WTC11 (cell line): ENCODE results near the gene RGL1. TPM values are rescaled to one million over a fixed set of nuclear protein-coding genes. Genes with fewer than 3 reads are reported as not detected.

ENCODE experiments used
- ATAC-seq: fragments of 200-7000 bp; cut with Tn5 transposase; 2 replicates; pipeline ENCODE4 v1.10.0; 2021; ENCODE audit warnings: mild to moderate bottlenecking, moderate library complexity
- CTCF ChIA-PET: fragments of 300-600 bp; sonication (Branson Sonifier 250); formaldehyde crosslinking; loops from one replicate; lab custom pipeline; 2021; ENCODE audit warnings: antibody characterized with exemption; lab: Charles Lee
- POLR2A ChIA-PET: fragments of 350-600 bp; sonication (Branson Sonifier 250); formaldehyde crosslinking; loops from one replicate; lab custom pipeline; 2021; ENCODE audit warnings: antibody characterized with exemption; lab: Charles Lee
- DNase-seq: peaks from one replicate; pipeline ENCODE4 v3.0.0; 2021; ENCODE audit warnings: low spot score
- H3K27ac Mint-ChIP-seq: 2 replicates; pipeline ENCODE4 v1.8.0; 2021; ENCODE audit warnings: mixed read lengths
- H3K27me3 Mint-ChIP-seq: 2 replicates; pipeline ENCODE4 v1.8.0; 2021; ENCODE audit warnings: low read depth, mild to moderate bottlenecking, moderate library complexity, mixed read lengths
- H3K36me3 Mint-ChIP-seq: 2 replicates; pipeline ENCODE4 v1.8.0; 2021; ENCODE audit warnings: mixed read lengths
- H3K4me1 Mint-ChIP-seq: 2 replicates; pipeline ENCODE4 v1.8.0; 2022; ENCODE audit warnings: mixed read lengths
- H3K4me3 Mint-ChIP-seq: 2 replicates; pipeline ENCODE4 v1.8.0; 2021; ENCODE audit warnings: mild to moderate bottlenecking, moderate library complexity, mixed read lengths
- H3K9me3 Mint-ChIP-seq: 2 replicates; pipeline ENCODE4 v1.8.0; 2021; ENCODE audit warnings: mixed read lengths
- ATF1 ChIP-seq: sonication (generic); formaldehyde crosslinking; IDR thresholded peaks from 2 replicates; pipeline ENCODE4 v1.8.1; 2023; ENCODE audit warnings: mild to moderate bottlenecking, moderate library complexity, missing genetic modification reagents
- CTCF ChIP-seq: fragments of 200-600 bp; IDR thresholded peaks from 2 replicates; pipeline ENCODE4 v1.8.0; 2022; ENCODE audit warnings: antibody characterized with exemption
- E2F5 ChIP-seq: sonication (generic); formaldehyde crosslinking; IDR thresholded peaks from 2 replicates; pipeline ENCODE4 v1.8.1; 2022; ENCODE audit warnings: mild to moderate bottlenecking, moderate library complexity, missing genetic modification reagents
- FOXK1 ChIP-seq: sonication (generic); formaldehyde crosslinking; IDR thresholded peaks from 2 replicates; pipeline ENCODE4 v1.8.0; 2022; ENCODE audit warnings: mild to moderate bottlenecking, moderate library complexity, missing genetic modification reagents
- GRHL2 ChIP-seq: fragments of 250-450 bp; sonication (Bioruptor Pico); IDR thresholded peaks from 2 replicates; pipeline ENCODE4 v1.8.0; 2022; ENCODE audit warnings: mild to moderate bottlenecking, moderate library complexity; ENCODE audit not compliant: insufficient replicate concordance, severe bottlenecking
- IRF2 ChIP-seq: sonication (generic); formaldehyde crosslinking; IDR thresholded peaks from 2 replicates; pipeline ENCODE4 v1.8.0; 2022; ENCODE audit warnings: low read depth, missing genetic modification reagents, borderline replicate concordance
- KAT7 ChIP-seq: sonication (generic); formaldehyde crosslinking; IDR thresholded peaks from 2 replicates; pipeline ENCODE4 v1.8.1; 2023; ENCODE audit warnings: missing genetic modification reagents, mild to moderate bottlenecking, borderline replicate concordance
- MLX ChIP-seq: sonication (generic); formaldehyde crosslinking; IDR thresholded peaks from 2 replicates; pipeline ENCODE4 v1.8.1; 2023; ENCODE audit warnings: mild to moderate bottlenecking, missing genetic modification reagents, moderate library complexity
- NR3C1 ChIP-seq: sonication (generic); formaldehyde crosslinking; conservative IDR thresholded peaks from 2 replicates; pipeline ENCODE4 v1.8.1; 2023; ENCODE audit warnings: low read depth, mild to moderate bottlenecking, missing genetic modification reagents
- PREB ChIP-seq: sonication (generic); formaldehyde crosslinking; IDR thresholded peaks from 2 replicates; pipeline ENCODE4 v1.8.1; 2022; ENCODE audit warnings: mild to moderate bottlenecking, missing genetic modification reagents, moderate library complexity, borderline replicate concordance
- RORB ChIP-seq: fragments of 250-450 bp; sonication (Bioruptor Pico); IDR thresholded peaks from 2 replicates; pipeline ENCODE4 v1.9.0; 2021; ENCODE audit warnings: mild to moderate bottlenecking
- USF2 ChIP-seq: sonication (generic); formaldehyde crosslinking; IDR thresholded peaks from 2 replicates; pipeline ENCODE4 v1.8.1; 2023; ENCODE audit warnings: mild to moderate bottlenecking, missing genetic modification reagents, moderate library complexity
- ZNF121 ChIP-seq: sonication (generic); formaldehyde crosslinking; IDR thresholded peaks from 2 replicates; pipeline ENCODE4 v1.8.0; 2023; ENCODE audit warnings: missing genetic modification reagents
- ZNF512 ChIP-seq: sonication (generic); formaldehyde crosslinking; IDR thresholded peaks from 2 replicates; pipeline ENCODE4 v1.8.1; 2022; ENCODE audit warnings: missing genetic modification reagents, borderline replicate concordance
- total RNA-seq: library from RNA; stranded (reverse); gene quantifications from 3 replicates; pipeline ENCODE4 v1.2.3, GENCODE V29; 2021
- TF ChIP-seq, protein P1 (sequence below): sonication (generic); formaldehyde crosslinking; IDR thresholded peaks from 2 replicates; pipeline ENCODE4 v1.8.0; 2022; ENCODE audit warnings: mild to moderate bottlenecking, missing genetic modification reagents

Gene RGL1
- total RNA-seq, 1 experiment from 2014 or later = 1.5 TPM

DNA sequence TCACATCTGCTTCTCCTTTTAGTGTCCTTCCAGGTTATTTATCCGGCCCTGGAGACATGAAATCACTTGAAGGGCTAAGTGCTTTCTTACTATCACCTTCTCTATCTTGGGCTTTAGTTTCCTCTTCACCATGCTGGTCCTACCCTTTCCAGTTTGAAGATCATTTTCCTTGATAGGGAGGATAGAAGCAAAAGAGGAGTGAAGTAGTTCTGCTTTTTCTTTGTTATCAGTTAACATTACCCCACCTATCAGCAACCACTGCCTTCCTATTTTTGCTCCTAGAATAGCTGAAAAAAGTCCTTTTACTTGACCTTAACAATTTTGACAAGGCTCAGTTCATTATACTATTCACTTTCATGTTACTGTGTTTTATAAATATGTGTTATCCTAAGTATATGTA lies 19.4 kb downstream of the RGL1 start:
- ATAC-seq = no peak
- Mint-ChIP-seq H3K27ac (no peak overlapping the region), H3K36me3 (no peaks in the 10 kb centered on the region), H3K4me3 (no peak overlapping the region)
- POLR2A ChIA-PET = no interaction called here
- no peak for TF ChIP-seq FOXK1
- TF ChIP-seq PREB (CRISPR knock-in tag) = no peak
- no peak for TF ChIP-seq E2F5 (CRISPR knock-in tag)
- no peak for TF ChIP-seq ATF1 (CRISPR knock-in tag)
- no peak for TF ChIP-seq KAT7 (CRISPR knock-in tag)
- no peak for TF ChIP-seq CTCF
- no peak for TF ChIP-seq IRF2 (CRISPR knock-in tag)
- TF ChIP-seq ZNF121 (CRISPR knock-in tag) = no peak
- TF ChIP-seq NR3C1 = no peak
- no peak for TF ChIP-seq RORB (CRISPR knock-in tag)
- no peak for TF ChIP-seq ZNF512 (CRISPR knock-in tag)
- TF ChIP-seq, protein P1, sequence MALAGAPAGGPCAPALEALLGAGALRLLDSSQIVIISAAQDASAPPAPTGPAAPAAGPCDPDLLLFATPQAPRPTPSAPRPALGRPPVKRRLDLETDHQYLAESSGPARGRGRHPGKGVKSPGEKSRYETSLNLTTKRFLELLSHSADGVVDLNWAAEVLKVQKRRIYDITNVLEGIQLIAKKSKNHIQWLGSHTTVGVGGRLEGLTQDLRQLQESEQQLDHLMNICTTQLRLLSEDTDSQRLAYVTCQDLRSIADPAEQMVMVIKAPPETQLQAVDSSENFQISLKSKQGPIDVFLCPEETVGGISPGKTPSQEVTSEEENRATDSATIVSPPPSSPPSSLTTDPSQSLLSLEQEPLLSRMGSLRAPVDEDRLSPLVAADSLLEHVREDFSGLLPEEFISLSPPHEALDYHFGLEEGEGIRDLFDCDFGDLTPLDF (CRISPR knock-in tag) = no peak
- TF ChIP-seq USF2 = no peak
- TF ChIP-seq, all 79 proteins: peak for 0
- CTCF ChIA-PET = no interaction called here
- Mint-ChIP-seq H3K9me3 (peaks cover 6% of the 10 kb centered on the region), H3K4me1 (no peaks in the 10 kb centered on the region), H3K27me3 (no peaks in the 10 kb centered on the region)
- DNase-seq = no peak

DNA sequence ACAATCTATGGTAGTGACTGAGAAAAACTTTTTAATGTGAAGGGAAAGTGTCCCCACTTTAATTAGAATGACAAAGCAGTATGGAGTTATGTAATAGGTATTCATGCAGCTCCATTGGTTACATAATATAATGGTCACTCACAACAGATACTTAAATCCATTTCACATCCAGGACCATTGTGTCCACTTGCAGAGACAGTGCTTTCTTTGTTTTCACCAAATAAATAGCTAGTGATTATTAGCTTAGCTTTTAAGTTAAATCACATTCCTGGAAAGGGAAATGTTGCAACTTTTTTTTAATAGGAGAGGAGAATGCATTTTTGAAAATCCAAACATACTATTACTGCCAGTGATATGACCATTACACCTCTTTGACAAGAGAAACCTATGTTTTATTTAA lies 22.9 kb downstream of the RGL1 start:
- Mint-ChIP-seq H3K36me3 (no peaks in the 10 kb centered on the region), H3K4me1 (no peaks in the 10 kb centered on the region)
- no peak for ATAC-seq

More for the DNA sequence above, 22.9 kb downstream of the RGL1 start:
- H3K27me3 Mint-ChIP-seq = no peaks in the 10 kb centered on the region
- H3K27ac Mint-ChIP-seq = no peak overlapping the region
- H3K4me3 Mint-ChIP-seq = no peak overlapping the region
- ChIA-PET CTCF (no interaction called here), POLR2A (no interaction called here)
- DNase-seq = no peak
- TF ChIP-seq GRHL2 (CRISPR knock-in tag) (no peak), MLX (no peak)
- H3K9me3 Mint-ChIP-seq = peaks cover 6% of the 10 kb centered on the region
